ENCODE results near the gene PSD4.

Gene PSD4

GRCh38 chr2:113240915-113241911 lies 67.4 kb downstream of the PSD4 start:
- DNase-seq = no peak

- DNase-seq = no peak
Observed at GRCh38 chr2:113242327-113242726, 68.6 kb downstream of the PSD4 start.

GRCh38 chr2:113245276-113245711 lies 71.5 kb downstream of the PSD4 start:
- DNase-seq = no peak

- DNase-seq = no peak
Observed at GRCh38 chr2:113246606-113247005, 72.8 kb downstream of the PSD4 start.

GRCh38 chr2:113248997-113249770 lies 75.4 kb downstream of the PSD4 start:
- peak in 1 of 2 experiments; percentile 9 for DNase-seq

GRCh38 chr2:113251118-113251517 lies 77.3 kb downstream of the PSD4 start:
- no peak for DNase-seq

- DNase-seq = no peak
Observed at GRCh38 chr2:113252047-113252590, 78.3 kb downstream of the PSD4 start.

GRCh38 chr2:113253453-113253852 lies 79.7 kb downstream of the PSD4 start:
- DNase-seq = no peak

- no peak for DNase-seq
Observed at GRCh38 chr2:113255140-113256070, 81.6 kb downstream of the PSD4 start.

- DNase-seq = no peak
Observed at GRCh38 chr2:113257516-113258264, 83.9 kb downstream of the PSD4 start.

GRCh38 chr2:113258471-113259147 lies 84.8 kb downstream of the PSD4 start:
- no peak for DNase-seq

Measured in NCI-H187 (cell line).